Measurements from ENCODE around the gene ATXN3.

Gene ATXN3

DNA sequence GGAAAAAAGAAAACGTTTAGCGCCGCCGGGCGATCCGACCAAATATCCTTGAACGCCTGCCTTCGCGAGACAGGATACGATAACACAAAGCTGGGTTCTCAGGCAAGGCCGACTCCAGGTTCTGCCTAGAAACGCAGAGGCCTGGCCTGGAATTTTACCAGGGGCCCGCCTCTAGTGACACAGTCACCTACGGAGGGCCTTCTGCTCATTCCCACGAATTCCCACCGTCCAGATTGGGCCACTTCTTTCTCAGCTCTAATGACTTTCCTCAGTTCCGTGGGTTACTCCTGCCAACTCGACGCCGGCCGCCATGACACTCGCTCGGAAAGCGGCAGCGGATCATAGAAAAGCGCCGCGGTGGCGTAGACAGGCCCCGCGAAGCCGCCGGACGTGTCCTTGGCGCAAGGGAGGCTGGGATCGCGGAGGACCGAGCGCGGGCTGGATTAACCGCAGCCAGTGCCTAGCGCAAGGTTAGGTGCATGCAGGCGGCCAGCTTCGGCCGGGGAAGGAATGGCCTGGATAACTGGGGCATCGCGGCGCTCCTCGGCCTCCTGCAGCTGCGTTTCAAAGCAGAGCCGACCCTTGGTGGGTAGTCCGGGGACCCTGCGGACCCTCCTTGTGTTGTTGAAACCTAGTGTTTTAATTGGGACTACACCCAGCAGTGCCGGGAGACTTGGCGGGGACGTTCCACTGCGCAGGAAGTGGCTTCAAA is 66.5 kb downstream of the ATXN3 start, which contains the start of gene TRIP11 (continued):
- TF ChIP-seq ZNF202 (tag by site-specific recombination; IDR thresholded peaks at IDR 0.05; ENCODE audit: borderline replicate concordance), result no peak
- TF ChIP-seq SP3 (tag by site-specific recombination; IDR thresholded peaks at IDR 0.05), result no peak; the same call in 1 of the 2 replicates
- TF ChIP-seq ZNF175 (tag by site-specific recombination; IDR thresholded peaks at IDR 0.05), result no peak
- TF ChIP-seq ZNF837 (tag by site-specific recombination; IDR thresholded peaks at IDR 0.05), result no peak
- TF ChIP-seq ZNF48 (tag by site-specific recombination; IDR thresholded peaks at IDR 0.05), result no peak
- no peak for TF ChIP-seq ZNF404 (tag by site-specific recombination; IDR thresholded peaks at IDR 0.05)

DNA sequence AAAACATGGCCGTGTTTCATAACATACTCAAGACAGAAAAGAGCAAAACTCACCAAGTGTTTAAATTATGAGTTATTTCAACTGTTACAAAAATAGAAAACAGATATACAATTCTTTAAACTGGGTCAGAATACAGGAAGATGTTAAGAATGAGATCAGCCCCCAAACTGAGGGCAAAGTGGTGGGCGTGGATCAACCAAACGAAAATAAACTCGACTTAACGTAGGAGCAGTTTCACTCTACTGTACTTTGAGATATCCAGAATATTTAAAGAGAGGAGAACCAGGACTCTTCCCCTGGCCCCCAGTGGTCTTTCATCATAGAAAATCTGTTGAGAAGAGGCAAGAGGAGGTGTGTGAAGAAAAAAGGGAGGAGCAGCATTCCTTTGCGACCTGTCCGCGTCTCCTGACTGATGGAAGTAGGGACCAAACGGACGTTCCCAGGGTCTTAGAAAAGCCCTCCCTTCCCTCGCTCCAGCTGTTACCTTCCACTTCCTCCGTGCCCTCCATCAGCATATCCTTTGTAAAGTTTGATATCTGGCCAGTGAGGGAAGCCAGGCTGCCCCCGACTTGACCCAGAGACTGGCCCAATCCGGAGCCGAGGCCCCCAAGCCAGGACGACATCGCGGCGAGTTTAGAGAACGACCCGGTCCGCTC is 67.2 kb downstream of the ATXN3 start:
- peak overlapping the region; percentile 97 for H3K27ac ChIP-seq (ENCODE audit: extremely low read depth, low read depth, low read length)
- ChIA-PET CTCF (interaction anchor here (0.6 kb wide), 1 partner anchor 9 kb away, joined by 3 read pairs; no protein-coding TSS in a partner anchor), POLR2A (interaction anchor here (0.5 to 2.1 kb wide), 6 partner anchors 34 to 1559 kb away, joined by 3 to 26 read pairs (median 4); partner anchors contain the start of genes ATXN3 and LGMN)
- H3K4me1 ChIP-seq (ENCODE audit: control insufficient read depth, insufficient read depth, low read length), result peaks cover 12% of the 10 kb centered on the region; the same call in 1 of the 2 replicates
- no peaks in the 10 kb centered on the region for H3K9me3 ChIP-seq (ENCODE audit: control insufficient read depth, insufficient read depth, low read depth, low read length)
- H3K4me3 ChIP-seq (ENCODE audit: low read depth, low read length), result peak overlapping the region; percentile 82
- H3K36me3 ChIP-seq (ENCODE audit: control insufficient read depth in 2 of 2, insufficient read depth in 1 of 2, low read length in 2 of 2), result peaks cover 4 to 7% of the 10 kb centered on the region in 2 experiments; a peak in 2 of 3 replicates
- TF ChIP-seq, protein P1, sequence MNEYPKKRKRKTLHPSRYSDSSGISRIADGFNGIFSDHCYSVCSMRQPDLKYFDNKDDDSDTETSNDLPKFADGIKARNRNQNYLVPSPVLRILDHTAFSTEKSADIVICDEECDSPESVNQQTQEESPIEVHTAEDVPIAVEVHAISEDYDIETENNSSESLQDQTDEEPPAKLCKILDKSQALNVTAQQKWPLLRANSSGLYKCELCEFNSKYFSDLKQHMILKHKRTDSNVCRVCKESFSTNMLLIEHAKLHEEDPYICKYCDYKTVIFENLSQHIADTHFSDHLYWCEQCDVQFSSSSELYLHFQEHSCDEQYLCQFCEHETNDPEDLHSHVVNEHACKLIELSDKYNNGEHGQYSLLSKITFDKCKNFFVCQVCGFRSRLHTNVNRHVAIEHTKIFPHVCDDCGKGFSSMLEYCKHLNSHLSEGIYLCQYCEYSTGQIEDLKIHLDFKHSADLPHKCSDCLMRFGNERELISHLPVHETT (tag by site-specific recombination; IDR thresholded peaks at IDR 0.05), result no peak
- TF ChIP-seq ZBTB7A (tag by site-specific recombination; IDR thresholded peaks at IDR 0.05; ENCODE audit: low read depth) (no peak), EGR2 (tag by site-specific recombination; IDR thresholded peaks at IDR 0.05; ENCODE audit: low read depth) (no peak), SP3 (tag by site-specific recombination; IDR thresholded peaks at IDR 0.05) (peak; percentile 55), SCRT2 (tag by site-specific recombination; IDR thresholded peaks at IDR 0.05) (no peak), ZNF529 (tag by site-specific recombination; IDR thresholded peaks at IDR 0.05; ENCODE audit: insufficient replicate concordance) (no peak), RBAK (tag by site-specific recombination; IDR thresholded peaks at IDR 0.05) (no peak), ZNF792 (tag by site-specific recombination; IDR thresholded peaks at IDR 0.05) (no peak), ZNF664 (tag by site-specific recombination; IDR thresholded peaks at IDR 0.05) (no peak), KLF9 (tag by site-specific recombination; IDR thresholded peaks at IDR 0.05; ENCODE audit: low read depth) (peak; percentile 44; the same call in 1 of the 2 replicates), ZNF660 (tag by site-specific recombination; IDR thresholded peaks at IDR 0.05) (peak; percentile 44), ZSCAN16 (tag by site-specific recombination; IDR thresholded peaks at IDR 0.05) (no peak), ZBTB21 (tag by site-specific recombination; IDR thresholded peaks at IDR 0.05) (no peak), ZFP3 (tag by site-specific recombination; IDR thresholded peaks at IDR 0.05; ENCODE audit: low read depth) (no peak), ZNF341 (tag by site-specific recombination; IDR thresholded peaks at IDR 0.05; ENCODE audit: low read depth) (peak; percentile 76), IKZF3 (tag by site-specific recombination; IDR thresholded peaks at IDR 0.05) (peak; percentile 53; the same call in 1 of the 2 replicates), ZNF830 (tag by site-specific recombination; IDR thresholded peaks at IDR 0.05; ENCODE audit: low read depth) (no peak), ZNF2 (tag by site-specific recombination; IDR thresholded peaks at IDR 0.05) (no peak), ZNF121 (tag by site-specific recombination; IDR thresholded peaks at IDR 0.05) (no peak), SP2 (tag by site-specific recombination; IDR thresholded peaks at IDR 0.05) (peak; percentile 81)
- TF ChIP-seq, protein P2, sequence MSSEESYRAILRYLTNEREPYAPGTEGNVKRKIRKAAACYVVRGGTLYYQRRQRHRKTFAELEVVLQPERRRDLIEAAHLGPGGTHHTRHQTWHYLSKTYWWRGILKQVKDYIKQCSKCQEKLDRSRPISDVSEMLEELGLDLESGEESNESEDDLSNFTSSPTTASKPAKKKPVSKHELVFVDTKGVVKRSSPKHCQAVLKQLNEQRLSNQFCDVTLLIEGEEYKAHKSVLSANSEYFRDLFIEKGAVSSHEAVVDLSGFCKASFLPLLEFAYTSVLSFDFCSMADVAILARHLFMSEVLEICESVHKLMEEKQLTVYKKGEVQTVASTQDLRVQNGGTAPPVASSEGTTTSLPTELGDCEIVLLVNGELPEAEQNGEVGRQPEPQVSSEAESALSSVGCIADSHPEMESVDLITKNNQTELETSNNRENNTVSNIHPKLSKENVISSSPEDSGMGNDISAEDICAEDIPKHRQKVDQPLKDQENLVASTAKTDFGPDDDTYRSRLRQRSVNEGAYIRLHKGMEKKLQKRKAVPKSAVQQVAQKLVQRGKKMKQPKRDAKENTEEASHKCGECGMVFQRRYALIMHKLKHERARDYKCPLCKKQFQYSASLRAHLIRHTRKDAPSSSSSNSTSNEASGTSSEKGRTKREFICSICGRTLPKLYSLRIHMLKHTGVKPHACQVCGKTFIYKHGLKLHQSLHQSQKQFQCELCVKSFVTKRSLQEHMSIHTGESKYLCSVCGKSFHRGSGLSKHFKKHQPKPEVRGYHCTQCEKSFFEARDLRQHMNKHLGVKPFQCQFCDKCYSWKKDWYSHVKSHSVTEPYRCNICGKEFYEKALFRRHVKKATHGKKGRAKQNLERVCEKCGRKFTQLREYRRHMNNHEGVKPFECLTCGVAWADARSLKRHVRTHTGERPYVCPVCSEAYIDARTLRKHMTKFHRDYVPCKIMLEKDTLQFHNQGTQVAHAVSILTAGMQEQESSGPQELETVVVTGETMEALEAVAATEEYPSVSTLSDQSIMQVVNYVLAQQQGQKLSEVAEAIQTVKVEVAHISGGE (tag by site-specific recombination; conservative IDR thresholded peaks at IDR 0.05; ENCODE audit: low read depth), result no peak; the same call in 1 of the 2 replicates
- TF ChIP-seq, protein P3, sequence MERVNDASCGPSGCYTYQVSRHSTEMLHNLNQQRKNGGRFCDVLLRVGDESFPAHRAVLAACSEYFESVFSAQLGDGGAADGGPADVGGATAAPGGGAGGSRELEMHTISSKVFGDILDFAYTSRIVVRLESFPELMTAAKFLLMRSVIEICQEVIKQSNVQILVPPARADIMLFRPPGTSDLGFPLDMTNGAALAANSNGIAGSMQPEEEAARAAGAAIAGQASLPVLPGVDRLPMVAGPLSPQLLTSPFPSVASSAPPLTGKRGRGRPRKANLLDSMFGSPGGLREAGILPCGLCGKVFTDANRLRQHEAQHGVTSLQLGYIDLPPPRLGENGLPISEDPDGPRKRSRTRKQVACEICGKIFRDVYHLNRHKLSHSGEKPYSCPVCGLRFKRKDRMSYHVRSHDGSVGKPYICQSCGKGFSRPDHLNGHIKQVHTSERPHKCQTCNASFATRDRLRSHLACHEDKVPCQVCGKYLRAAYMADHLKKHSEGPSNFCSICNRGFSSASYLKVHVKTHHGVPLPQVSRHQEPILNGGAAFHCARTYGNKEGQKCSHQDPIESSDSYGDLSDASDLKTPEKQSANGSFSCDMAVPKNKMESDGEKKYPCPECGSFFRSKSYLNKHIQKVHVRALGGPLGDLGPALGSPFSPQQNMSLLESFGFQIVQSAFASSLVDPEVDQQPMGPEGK (tag by site-specific recombination; IDR thresholded peaks at IDR 0.05), result 0 out of 2 replicates have a peak, but pooled peaks have one; percentile 35
- TF ChIP-seq, protein P4, sequence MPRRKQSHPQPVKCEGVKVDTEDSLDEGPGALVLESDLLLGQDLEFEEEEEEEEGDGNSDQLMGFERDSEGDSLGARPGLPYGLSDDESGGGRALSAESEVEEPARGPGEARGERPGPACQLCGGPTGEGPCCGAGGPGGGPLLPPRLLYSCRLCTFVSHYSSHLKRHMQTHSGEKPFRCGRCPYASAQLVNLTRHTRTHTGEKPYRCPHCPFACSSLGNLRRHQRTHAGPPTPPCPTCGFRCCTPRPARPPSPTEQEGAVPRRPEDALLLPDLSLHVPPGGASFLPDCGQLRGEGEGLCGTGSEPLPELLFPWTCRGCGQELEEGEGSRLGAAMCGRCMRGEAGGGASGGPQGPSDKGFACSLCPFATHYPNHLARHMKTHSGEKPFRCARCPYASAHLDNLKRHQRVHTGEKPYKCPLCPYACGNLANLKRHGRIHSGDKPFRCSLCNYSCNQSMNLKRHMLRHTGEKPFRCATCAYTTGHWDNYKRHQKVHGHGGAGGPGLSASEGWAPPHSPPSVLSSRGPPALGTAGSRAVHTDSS (tag by site-specific recombination; IDR thresholded peaks at IDR 0.05), result 0 out of 2 replicates have a peak, but pooled peaks have one; percentile 28
